Fibroblast of lung (primary cell): ENCODE measurements around the gene COLQ.

ENCODE experiments used
- CTCF ChIP-seq, 2 donors: IDR thresholded peaks in 1 of 2; conservative IDR thresholded peaks in 1 of 2; 1 replicate in 1 of 2; 2 replicates in 1 of 2; pipeline ENCODE4 v1.5.1; 2011 to 2012; ENCODE audit warnings: low read length in 2 of 2, control low read depth in 1 of 2, inconsistent platforms in 1 of 2, low read depth in 1 of 2, mild to moderate bottlenecking in 1 of 2
- EZH2 ChIP-seq: IDR thresholded peaks from 2 replicates; pipeline ENCODE4 v1.5.1; 2012; ENCODE audit warnings: low read length, control low read depth, mild to moderate bottlenecking; ENCODE audit errors: missing control alignments

GRCh38 chr3:15467227-15468181, 54.0 kb downstream of the COLQ start:
- TF ChIP-seq CTCF (conservative IDR thresholded peaks at IDR 0.05 in 1 of 2, IDR thresholded peaks at IDR 0.05 in 1 of 2; ENCODE audit: low read depth in 1 of 2, low read length in 2 of 2), result no peak
- TF ChIP-seq EZH2, result no peak
